Measurements from ENCODE around the gene LRRC8E. TPM values are rescaled to one million over a fixed set of nuclear protein-coding genes. Genes with fewer than 3 reads are reported as not detected.

Gene LRRC8E
- total and polyA plus RNA-seq, 10 of the 15 experiments (the other 5 are each of a cell fraction or from before 2014, with no cell fraction given), result 0.04 to 0.32 (median 0.25) TPM; not detected in 7

DNA sequence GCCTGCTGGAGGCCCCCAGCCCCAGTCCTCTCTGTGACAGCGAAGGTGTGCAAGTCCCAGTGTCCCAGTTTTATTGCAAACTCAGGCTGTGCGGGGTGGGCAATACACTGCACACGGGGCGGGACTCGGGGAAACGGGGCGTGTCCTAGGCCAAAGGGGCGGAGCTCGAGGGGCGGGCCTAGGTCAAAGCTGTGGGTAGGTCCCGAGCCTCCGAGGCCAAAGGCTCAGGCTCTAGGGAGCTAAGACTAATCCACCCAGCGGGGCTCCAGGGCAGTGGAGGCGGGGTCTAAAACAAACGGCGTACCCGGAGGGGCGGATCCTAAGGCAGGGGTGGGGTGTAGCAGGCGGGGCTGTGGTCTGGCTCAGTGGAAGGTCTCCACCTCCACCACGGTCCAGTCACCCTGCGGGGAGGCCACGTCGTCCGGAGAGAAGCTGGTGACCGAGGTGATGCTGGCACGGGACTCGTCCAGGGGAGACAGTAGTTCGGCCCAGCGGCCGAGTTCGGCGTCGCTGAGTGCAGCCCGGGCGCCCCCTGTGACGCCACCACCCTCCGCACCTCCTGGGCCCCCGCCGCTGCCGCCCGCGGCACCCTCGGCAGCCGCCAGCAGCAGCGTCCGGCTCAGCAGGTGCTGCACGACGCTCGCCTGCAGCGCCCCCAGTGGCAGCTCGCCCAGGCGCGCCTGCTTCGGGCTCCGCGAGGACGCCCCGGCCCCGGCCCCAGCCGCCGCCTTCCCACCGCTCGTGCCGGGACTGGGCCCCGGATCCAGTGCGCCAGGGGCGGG lies 19.4 kb upstream of the LRRC8E start (continued):
- TF ChIP-seq SUZ12 (IDR thresholded peaks at IDR 0.05; ENCODE audit: unreplicated experiment) (no peak), RAD51 (IDR thresholded peaks at IDR 0.05) (no peak), MEF2A (IDR thresholded peaks at IDR 0.05; ENCODE audit: insufficient read depth, low read depth, low read length) (no peak), POLR2AphosphoS5 (IDR thresholded peaks at IDR 0.05; ENCODE audit: low read length) (no peak), NR2F1 (conservative IDR thresholded peaks at IDR 0.05) (peak; percentile 61; the same call in 1 of the 2 replicates), SMAD5 (IDR thresholded peaks at IDR 0.05; ENCODE audit: low read depth) (no peak), SMC3 (IDR thresholded peaks at IDR 0.05; ENCODE audit: borderline replicate concordance, low read length) (no peak), STAT1 (conservative IDR thresholded peaks at IDR 0.05) (no peak; the same call in 1 of the 2 replicates), SREBF1 (IDR thresholded peaks at IDR 0.05; ENCODE audit: low read length) (no peak), SRF (IDR thresholded peaks at IDR 0.05; ENCODE audit: low read depth in 2 of 2, low read length in 2 of 2) (no peak), TARDBP (IDR thresholded peaks at IDR 0.05; ENCODE audit: borderline replicate concordance) (no peak), GATAD2B (conservative IDR thresholded peaks at IDR 0.05; ENCODE audit: low read depth) (peak; percentile 87), TCF12 (IDR thresholded peaks at IDR 0.05; ENCODE audit: low read depth, low read length) (peak; percentile 92), BMI1 (IDR thresholded peaks at IDR 0.05; ENCODE audit: borderline replicate concordance) (no peak)
- TF ChIP-seq, protein P1, sequence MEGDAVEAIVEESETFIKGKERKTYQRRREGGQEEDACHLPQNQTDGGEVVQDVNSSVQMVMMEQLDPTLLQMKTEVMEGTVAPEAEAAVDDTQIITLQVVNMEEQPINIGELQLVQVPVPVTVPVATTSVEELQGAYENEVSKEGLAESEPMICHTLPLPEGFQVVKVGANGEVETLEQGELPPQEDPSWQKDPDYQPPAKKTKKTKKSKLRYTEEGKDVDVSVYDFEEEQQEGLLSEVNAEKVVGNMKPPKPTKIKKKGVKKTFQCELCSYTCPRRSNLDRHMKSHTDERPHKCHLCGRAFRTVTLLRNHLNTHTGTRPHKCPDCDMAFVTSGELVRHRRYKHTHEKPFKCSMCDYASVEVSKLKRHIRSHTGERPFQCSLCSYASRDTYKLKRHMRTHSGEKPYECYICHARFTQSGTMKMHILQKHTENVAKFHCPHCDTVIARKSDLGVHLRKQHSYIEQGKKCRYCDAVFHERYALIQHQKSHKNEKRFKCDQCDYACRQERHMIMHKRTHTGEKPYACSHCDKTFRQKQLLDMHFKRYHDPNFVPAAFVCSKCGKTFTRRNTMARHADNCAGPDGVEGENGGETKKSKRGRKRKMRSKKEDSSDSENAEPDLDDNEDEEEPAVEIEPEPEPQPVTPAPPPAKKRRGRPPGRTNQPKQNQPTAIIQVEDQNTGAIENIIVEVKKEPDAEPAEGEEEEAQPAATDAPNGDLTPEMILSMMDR (IDR thresholded peaks at IDR 0.05 in 2 of 3, conservative IDR thresholded peaks at IDR 0.05 in 1 of 3; ENCODE audit: control insufficient read depth in 2 of 3, extremely low read depth in 1 of 3, insufficient read depth in 1 of 3, low read depth in 3 of 3, low read length in 3 of 3), result peak; percentile 60 to 73 (median 71); a peak in 5 of 6 replicates
- TF ChIP-seq, protein P2, sequence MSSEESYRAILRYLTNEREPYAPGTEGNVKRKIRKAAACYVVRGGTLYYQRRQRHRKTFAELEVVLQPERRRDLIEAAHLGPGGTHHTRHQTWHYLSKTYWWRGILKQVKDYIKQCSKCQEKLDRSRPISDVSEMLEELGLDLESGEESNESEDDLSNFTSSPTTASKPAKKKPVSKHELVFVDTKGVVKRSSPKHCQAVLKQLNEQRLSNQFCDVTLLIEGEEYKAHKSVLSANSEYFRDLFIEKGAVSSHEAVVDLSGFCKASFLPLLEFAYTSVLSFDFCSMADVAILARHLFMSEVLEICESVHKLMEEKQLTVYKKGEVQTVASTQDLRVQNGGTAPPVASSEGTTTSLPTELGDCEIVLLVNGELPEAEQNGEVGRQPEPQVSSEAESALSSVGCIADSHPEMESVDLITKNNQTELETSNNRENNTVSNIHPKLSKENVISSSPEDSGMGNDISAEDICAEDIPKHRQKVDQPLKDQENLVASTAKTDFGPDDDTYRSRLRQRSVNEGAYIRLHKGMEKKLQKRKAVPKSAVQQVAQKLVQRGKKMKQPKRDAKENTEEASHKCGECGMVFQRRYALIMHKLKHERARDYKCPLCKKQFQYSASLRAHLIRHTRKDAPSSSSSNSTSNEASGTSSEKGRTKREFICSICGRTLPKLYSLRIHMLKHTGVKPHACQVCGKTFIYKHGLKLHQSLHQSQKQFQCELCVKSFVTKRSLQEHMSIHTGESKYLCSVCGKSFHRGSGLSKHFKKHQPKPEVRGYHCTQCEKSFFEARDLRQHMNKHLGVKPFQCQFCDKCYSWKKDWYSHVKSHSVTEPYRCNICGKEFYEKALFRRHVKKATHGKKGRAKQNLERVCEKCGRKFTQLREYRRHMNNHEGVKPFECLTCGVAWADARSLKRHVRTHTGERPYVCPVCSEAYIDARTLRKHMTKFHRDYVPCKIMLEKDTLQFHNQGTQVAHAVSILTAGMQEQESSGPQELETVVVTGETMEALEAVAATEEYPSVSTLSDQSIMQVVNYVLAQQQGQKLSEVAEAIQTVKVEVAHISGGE (CRISPR knock-in tag; IDR thresholded peaks at IDR 0.05), result no peak
- TF ChIP-seq, protein P3, sequence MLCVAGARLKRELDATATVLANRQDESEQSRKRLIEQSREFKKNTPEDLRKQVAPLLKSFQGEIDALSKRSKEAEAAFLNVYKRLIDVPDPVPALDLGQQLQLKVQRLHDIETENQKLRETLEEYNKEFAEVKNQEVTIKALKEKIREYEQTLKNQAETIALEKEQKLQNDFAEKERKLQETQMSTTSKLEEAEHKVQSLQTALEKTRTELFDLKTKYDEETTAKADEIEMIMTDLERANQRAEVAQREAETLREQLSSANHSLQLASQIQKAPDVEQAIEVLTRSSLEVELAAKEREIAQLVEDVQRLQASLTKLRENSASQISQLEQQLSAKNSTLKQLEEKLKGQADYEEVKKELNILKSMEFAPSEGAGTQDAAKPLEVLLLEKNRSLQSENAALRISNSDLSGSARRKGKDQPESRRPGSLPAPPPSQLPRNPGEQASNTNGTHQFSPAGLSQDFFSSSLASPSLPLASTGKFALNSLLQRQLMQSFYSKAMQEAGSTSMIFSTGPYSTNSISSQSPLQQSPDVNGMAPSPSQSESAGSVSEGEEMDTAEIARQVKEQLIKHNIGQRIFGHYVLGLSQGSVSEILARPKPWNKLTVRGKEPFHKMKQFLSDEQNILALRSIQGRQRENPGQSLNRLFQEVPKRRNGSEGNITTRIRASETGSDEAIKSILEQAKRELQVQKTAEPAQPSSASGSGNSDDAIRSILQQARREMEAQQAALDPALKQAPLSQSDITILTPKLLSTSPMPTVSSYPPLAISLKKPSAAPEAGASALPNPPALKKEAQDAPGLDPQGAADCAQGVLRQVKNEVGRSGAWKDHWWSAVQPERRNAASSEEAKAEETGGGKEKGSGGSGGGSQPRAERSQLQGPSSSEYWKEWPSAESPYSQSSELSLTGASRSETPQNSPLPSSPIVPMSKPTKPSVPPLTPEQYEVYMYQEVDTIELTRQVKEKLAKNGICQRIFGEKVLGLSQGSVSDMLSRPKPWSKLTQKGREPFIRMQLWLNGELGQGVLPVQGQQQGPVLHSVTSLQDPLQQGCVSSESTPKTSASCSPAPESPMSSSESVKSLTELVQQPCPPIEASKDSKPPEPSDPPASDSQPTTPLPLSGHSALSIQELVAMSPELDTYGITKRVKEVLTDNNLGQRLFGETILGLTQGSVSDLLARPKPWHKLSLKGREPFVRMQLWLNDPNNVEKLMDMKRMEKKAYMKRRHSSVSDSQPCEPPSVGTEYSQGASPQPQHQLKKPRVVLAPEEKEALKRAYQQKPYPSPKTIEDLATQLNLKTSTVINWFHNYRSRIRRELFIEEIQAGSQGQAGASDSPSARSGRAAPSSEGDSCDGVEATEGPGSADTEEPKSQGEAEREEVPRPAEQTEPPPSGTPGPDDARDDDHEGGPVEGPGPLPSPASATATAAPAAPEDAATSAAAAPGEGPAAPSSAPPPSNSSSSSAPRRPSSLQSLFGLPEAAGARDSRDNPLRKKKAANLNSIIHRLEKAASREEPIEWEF (IDR thresholded peaks at IDR 0.05; ENCODE audit: insufficient replicate concordance, low read depth, low read length), result no peak
- TF ChIP-seq, protein P4, sequence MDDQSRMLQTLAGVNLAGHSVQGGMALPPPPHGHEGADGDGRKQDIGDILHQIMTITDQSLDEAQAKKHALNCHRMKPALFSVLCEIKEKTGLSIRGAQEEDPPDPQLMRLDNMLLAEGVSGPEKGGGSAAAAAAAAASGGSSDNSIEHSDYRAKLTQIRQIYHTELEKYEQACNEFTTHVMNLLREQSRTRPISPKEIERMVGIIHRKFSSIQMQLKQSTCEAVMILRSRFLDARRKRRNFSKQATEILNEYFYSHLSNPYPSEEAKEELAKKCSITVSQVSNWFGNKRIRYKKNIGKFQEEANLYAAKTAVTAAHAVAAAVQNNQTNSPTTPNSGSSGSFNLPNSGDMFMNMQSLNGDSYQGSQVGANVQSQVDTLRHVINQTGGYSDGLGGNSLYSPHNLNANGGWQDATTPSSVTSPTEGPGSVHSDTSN (IDR thresholded peaks at IDR 0.05; ENCODE audit: insufficient replicate concordance, low read depth, low read length), result no peak
